Duodenal mucosa (tissue), 2 donors: ENCODE measurements around the gene SHTN1.

ENCODE experiments used
- H3K27ac ChIP-seq: one replicate; pipeline ENCODE4 v1.7.0; 2013; ENCODE audit warnings: low read depth, low read length
- H3K27me3 ChIP-seq, 2 donors: one replicate each; pipeline ENCODE4 v1.7.0; 2013; ENCODE audit warnings: low read length in 2 of 2, control low read depth in 1 of 2; ENCODE audit not compliant: insufficient read depth in 2 of 2, control insufficient read depth in 1 of 2
- H3K36me3 ChIP-seq, 2 donors: one replicate each; pipeline ENCODE4 v1.7.0; 2013; ENCODE audit warnings: low read length in 2 of 2, control low read depth in 1 of 2; ENCODE audit not compliant: insufficient read depth in 2 of 2, control insufficient read depth in 1 of 2
- H3K4me1 ChIP-seq, 2 donors: one replicate each; pipeline ENCODE4 v1.7.0; 2013; ENCODE audit warnings: low read length in 2 of 2, control low read depth in 1 of 2; ENCODE audit not compliant: insufficient read depth in 2 of 2, control insufficient read depth in 1 of 2
- H3K4me3 ChIP-seq, 2 donors: one replicate each; pipeline ENCODE4 v1.7.0; 2013; ENCODE audit warnings: low read length in 2 of 2, low read depth in 1 of 2
- H3K9ac ChIP-seq, 2 donors: one replicate each; pipeline ENCODE4 v1.7.0; 2013; ENCODE audit warnings: low read length in 2 of 2, low read depth in 1 of 2
- H3K9me3 ChIP-seq, 2 donors: one replicate each; pipeline ENCODE4 v1.7.0; 2013; ENCODE audit warnings: low read length in 2 of 2, control low read depth in 1 of 2; ENCODE audit not compliant: control insufficient read depth in 1 of 2

Gene SHTN1

GRCh38 chr10:116925056-116925455 lies 79.9 kb downstream of the SHTN1 start:
- Histone ChIP-seq H3K27ac (no peak overlapping the region), H3K9me3 (no peaks in the 10 kb centered on the region), H3K4me1 (no peaks in the 10 kb centered on the region), H3K27me3 (no peaks in the 10 kb centered on the region), H3K9ac (no peak overlapping the region), H3K36me3 (peaks cover 0 to 15% of the 10 kb centered on the region in 2 donors), H3K4me3 (no peak overlapping the region)

GRCh38 chr10:116919706-116920105 lies 85.3 kb downstream of the SHTN1 start:
- Histone ChIP-seq H3K9ac (no peak overlapping the region), H3K4me1 (no peaks in the 10 kb centered on the region), H3K27me3 (no peaks in the 10 kb centered on the region), H3K36me3 (peaks cover 0 to 7% of the 10 kb centered on the region in 2 donors), H3K4me3 (no peak overlapping the region), H3K9me3 (no peaks in the 10 kb centered on the region), H3K27ac (no peak overlapping the region)

GRCh38 chr10:116919164-116919563 lies 85.8 kb downstream of the SHTN1 start:
- no peaks in the 10 kb centered on the region for H3K9me3 ChIP-seq
- H3K27me3 ChIP-seq = no peaks in the 10 kb centered on the region
- H3K9ac ChIP-seq = no peak overlapping the region
- H3K4me1 ChIP-seq = no peaks in the 10 kb centered on the region
- no peak overlapping the region for H3K27ac ChIP-seq
- H3K36me3 ChIP-seq = peaks cover 0 to 7% of the 10 kb centered on the region in 2 donors
- no peak overlapping the region for H3K4me3 ChIP-seq

GRCh38 chr10:116918583-116918982 lies 86.4 kb downstream of the SHTN1 start:
- Histone ChIP-seq H3K27ac (no peak overlapping the region), H3K4me3 (no peak overlapping the region), H3K36me3 (peaks cover 0 to 7% of the 10 kb centered on the region in 2 donors), H3K9ac (no peak overlapping the region), H3K27me3 (no peaks in the 10 kb centered on the region), H3K9me3 (no peaks in the 10 kb centered on the region), H3K4me1 (no peaks in the 10 kb centered on the region)

- Histone ChIP-seq H3K36me3 (peaks cover 0 to 7% of the 10 kb centered on the region in 2 donors), H3K27ac (no peak overlapping the region), H3K4me3 (no peak overlapping the region), H3K27me3 (no peaks in the 10 kb centered on the region), H3K9ac (no peak overlapping the region), H3K9me3 (no peaks in the 10 kb centered on the region), H3K4me1 (no peaks in the 10 kb centered on the region)
Measured at GRCh38 chr10:116917481-116917880, 87.5 kb downstream of the SHTN1 start.

GRCh38 chr10:116915340-116915739 lies 89.6 kb downstream of the SHTN1 start:
- no peaks in the 10 kb centered on the region for H3K4me1 ChIP-seq
- H3K9me3 ChIP-seq = no peaks in the 10 kb centered on the region
- H3K36me3 ChIP-seq = peaks cover 0 to 6% of the 10 kb centered on the region in 2 donors
- no peaks in the 10 kb centered on the region for H3K27me3 ChIP-seq
- H3K27ac ChIP-seq = no peak overlapping the region
- H3K9ac ChIP-seq = no peak overlapping the region
- no peak overlapping the region for H3K4me3 ChIP-seq

GRCh38 chr10:116913695-116914094 lies 91.3 kb downstream of the SHTN1 start:
- Histone ChIP-seq H3K4me3 (no peak overlapping the region), H3K4me1 (no peaks in the 10 kb centered on the region), H3K36me3 (no peaks in the 10 kb centered on the region), H3K9me3 (no peaks in the 10 kb centered on the region), H3K27me3 (no peaks in the 10 kb centered on the region), H3K9ac (no peak overlapping the region), H3K27ac (no peak overlapping the region)

GRCh38 chr10:116912162-116912561 lies 92.8 kb downstream of the SHTN1 start:
- Histone ChIP-seq H3K9ac (no peak overlapping the region), H3K9me3 (no peaks in the 10 kb centered on the region), H3K27me3 (no peaks in the 10 kb centered on the region), H3K4me3 (no peak overlapping the region), H3K27ac (no peak overlapping the region), H3K4me1 (no peaks in the 10 kb centered on the region), H3K36me3 (peaks cover 0 to 2% of the 10 kb centered on the region in 2 donors)

GRCh38 chr10:116910910-116911309 lies 94.1 kb downstream of the SHTN1 start:
- Histone ChIP-seq H3K4me3 (no peak overlapping the region), H3K36me3 (peaks cover 0 to 6% of the 10 kb centered on the region in 2 donors), H3K4me1 (no peaks in the 10 kb centered on the region), H3K27me3 (no peaks in the 10 kb centered on the region), H3K27ac (no peak overlapping the region), H3K9ac (no peak overlapping the region), H3K9me3 (no peaks in the 10 kb centered on the region)

- H3K9me3 ChIP-seq = no peaks in the 10 kb centered on the region
- H3K27me3 ChIP-seq = no peaks in the 10 kb centered on the region
- H3K27ac ChIP-seq = no peak overlapping the region
- H3K9ac ChIP-seq = no peak overlapping the region
- H3K4me3 ChIP-seq = no peak overlapping the region
- H3K36me3 ChIP-seq = peaks cover 0 to 6% of the 10 kb centered on the region in 2 donors
- no peaks in the 10 kb centered on the region for H3K4me1 ChIP-seq
Measured at GRCh38 chr10:116909307-116909706, 95.7 kb downstream of the SHTN1 start.
